Measurements from ENCODE around the gene FTO. TPM values are rescaled to one million over a fixed set of nuclear protein-coding genes. Genes with fewer than 3 reads are reported as not detected.

Gene FTO
- total and polyA plus RNA-seq, 4 donors, result 12.2 to 145 (median 57.7) TPM

DNA sequence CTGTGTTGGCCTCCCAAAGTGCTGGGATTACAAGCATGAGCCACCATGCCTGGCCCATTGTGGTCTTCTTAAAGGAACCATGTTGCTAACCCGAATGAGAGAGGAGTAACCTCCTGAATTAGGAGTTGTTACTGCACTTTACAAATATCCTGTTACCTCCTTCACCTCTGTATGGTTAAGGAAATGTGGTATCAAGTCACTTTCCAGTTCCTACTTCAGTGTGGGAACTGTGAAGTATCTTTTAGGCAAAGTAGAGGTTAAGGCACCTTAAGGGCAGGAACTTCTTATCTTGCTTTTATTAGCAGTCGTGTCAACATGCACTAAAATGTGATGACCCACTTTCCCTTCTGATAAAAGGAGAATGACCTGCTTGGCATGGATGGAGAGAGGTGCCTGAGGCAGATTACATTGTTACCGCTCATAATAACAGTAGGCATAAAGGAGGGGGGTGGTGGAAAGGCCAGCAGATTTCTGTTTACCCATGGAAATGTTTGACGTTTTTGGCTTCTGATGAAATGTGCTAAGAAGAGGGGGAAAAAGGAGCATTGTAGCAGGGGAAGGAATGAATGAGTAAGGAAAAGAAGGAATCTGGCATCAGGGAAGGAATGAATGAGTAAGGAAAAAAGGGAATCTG lies 28.5 kb downstream of the FTO start:
- Histone ChIP-seq H3K4me1 (ENCODE audit: control insufficient read depth in 5 of 5, insufficient read depth in 5 of 5, low read length in 5 of 5) (peaks cover 0 to 15% (median 0%) of the 10 kb centered on the region in 5 donors), H3K36me3 (ENCODE audit: control insufficient read depth in 4 of 4, insufficient read depth in 4 of 4, low read length in 4 of 4) (no peaks in the 10 kb centered on the region), H3K9ac (ENCODE audit: insufficient read depth in 1 of 2, low read length in 2 of 2) (no peak overlapping the region), H3K27ac (ENCODE audit: low read depth in 1 of 2, low read length in 1 of 2) (no peak overlapping the region), H3K9me3 (ENCODE audit: control insufficient read depth in 4 of 4, insufficient read depth in 3 of 4, low read length in 3 of 4) (no peaks in the 10 kb centered on the region), H3K27me3 (ENCODE audit: control insufficient read depth in 3 of 3, insufficient read depth in 3 of 3, low read length in 2 of 3) (no peaks in the 10 kb centered on the region), H3K4me3 (no peak overlapping the region)
- ATAC-seq (ENCODE audit: insufficient read depth, low FRiP score) (peak; percentile 27), DNase-seq (peak in 1 of 3 donors; percentile 34)
- WGBS, 2 donors, result 50 to 68% methylated on average over 4 of the region's 4 CpGs
- TF ChIP-seq, protein P1, sequence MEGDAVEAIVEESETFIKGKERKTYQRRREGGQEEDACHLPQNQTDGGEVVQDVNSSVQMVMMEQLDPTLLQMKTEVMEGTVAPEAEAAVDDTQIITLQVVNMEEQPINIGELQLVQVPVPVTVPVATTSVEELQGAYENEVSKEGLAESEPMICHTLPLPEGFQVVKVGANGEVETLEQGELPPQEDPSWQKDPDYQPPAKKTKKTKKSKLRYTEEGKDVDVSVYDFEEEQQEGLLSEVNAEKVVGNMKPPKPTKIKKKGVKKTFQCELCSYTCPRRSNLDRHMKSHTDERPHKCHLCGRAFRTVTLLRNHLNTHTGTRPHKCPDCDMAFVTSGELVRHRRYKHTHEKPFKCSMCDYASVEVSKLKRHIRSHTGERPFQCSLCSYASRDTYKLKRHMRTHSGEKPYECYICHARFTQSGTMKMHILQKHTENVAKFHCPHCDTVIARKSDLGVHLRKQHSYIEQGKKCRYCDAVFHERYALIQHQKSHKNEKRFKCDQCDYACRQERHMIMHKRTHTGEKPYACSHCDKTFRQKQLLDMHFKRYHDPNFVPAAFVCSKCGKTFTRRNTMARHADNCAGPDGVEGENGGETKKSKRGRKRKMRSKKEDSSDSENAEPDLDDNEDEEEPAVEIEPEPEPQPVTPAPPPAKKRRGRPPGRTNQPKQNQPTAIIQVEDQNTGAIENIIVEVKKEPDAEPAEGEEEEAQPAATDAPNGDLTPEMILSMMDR (IDR thresholded peaks at IDR 0.05; ENCODE audit: control extremely low read depth, extremely low read depth), result no peak

DNA sequence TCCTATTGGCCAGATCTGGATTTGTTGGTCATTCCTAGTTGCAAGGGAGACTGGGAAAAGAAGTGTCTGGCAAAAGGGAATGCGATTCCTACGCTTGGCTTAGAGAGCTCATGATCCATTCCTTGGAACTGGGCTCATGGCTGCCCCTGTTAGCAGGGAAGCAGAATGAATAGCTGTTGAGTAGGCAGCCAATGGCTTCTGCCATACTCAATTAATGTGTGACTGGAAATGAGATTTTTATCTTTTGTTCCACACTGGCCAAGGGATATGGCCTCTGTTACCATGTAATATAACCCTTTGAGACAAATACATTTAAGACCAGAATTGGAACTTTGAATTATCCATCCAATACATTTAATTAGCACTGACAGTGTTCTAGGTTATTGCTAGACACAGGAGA lies 31.0 kb downstream of the FTO start:
- Histone ChIP-seq H3K4me1 (ENCODE audit: control insufficient read depth in 5 of 5, insufficient read depth in 5 of 5, low read length in 5 of 5) (peaks cover 0 to 17% (median 0%) of the 10 kb centered on the region in 5 donors), H3K9me3 (ENCODE audit: control insufficient read depth in 4 of 4, insufficient read depth in 3 of 4, low read length in 3 of 4) (no peaks in the 10 kb centered on the region), H3K4me3 (no peak overlapping the region), H3K27ac (ENCODE audit: low read depth in 1 of 2, low read length in 1 of 2) (no peak overlapping the region), H3K36me3 (ENCODE audit: control insufficient read depth in 4 of 4, insufficient read depth in 4 of 4, low read length in 4 of 4) (no peaks in the 10 kb centered on the region), H3K27me3 (ENCODE audit: control insufficient read depth in 3 of 3, insufficient read depth in 3 of 3, low read length in 2 of 3) (no peaks in the 10 kb centered on the region), H3K9ac (ENCODE audit: insufficient read depth in 1 of 2, low read length in 2 of 2) (no peak overlapping the region)
- WGBS, 2 donors, result 96 to 98% methylated on average over 2 of the region's 2 CpGs
- TF ChIP-seq, protein P1 (IDR thresholded peaks at IDR 0.05; ENCODE audit: control extremely low read depth, extremely low read depth), result no peak
- no peak for ATAC-seq (ENCODE audit: insufficient read depth, low FRiP score)
- no peak for DNase-seq

DNA sequence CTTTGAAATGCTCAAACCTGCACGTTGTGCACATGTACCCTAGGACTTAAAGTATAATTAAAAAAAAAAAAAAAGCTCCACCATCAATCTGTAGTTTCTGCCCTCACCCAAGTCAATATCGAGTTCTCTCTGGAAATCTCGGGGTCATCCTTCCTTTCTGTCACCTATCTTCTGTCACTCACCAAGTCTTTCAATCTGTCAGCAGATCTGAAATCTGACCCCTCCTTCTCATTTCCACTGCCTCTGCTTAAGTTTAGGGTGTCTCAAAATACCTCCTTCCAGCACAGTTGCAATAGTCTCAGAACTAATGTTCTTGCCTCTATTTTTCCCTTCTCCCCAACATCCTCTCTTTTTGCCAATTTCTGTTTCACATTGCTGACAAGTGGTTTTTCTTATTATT lies 32.3 kb downstream of the FTO start:
- H3K27me3 ChIP-seq (ENCODE audit: control insufficient read depth in 3 of 3, insufficient read depth in 3 of 3, low read length in 2 of 3), result no peaks in the 10 kb centered on the region
- DNase-seq, result no peak
- no peak overlapping the region for H3K9ac ChIP-seq (ENCODE audit: insufficient read depth in 1 of 2, low read length in 2 of 2)
- H3K4me1 ChIP-seq (ENCODE audit: control insufficient read depth in 5 of 5, insufficient read depth in 5 of 5, low read length in 5 of 5), result peaks cover 0 to 18% (median 0%) of the 10 kb centered on the region in 5 donors
- H3K27ac ChIP-seq (ENCODE audit: low read depth in 1 of 2, low read length in 1 of 2), result no peak overlapping the region
- TF ChIP-seq, protein P1 (IDR thresholded peaks at IDR 0.05; ENCODE audit: control extremely low read depth, extremely low read depth), result no peak
- H3K4me3 ChIP-seq, result no peak overlapping the region
- no peak for ATAC-seq (ENCODE audit: insufficient read depth, low FRiP score)
- H3K9me3 ChIP-seq (ENCODE audit: control insufficient read depth in 4 of 4, insufficient read depth in 3 of 4, low read length in 3 of 4), result no peaks in the 10 kb centered on the region
- WGBS, 2 donors, result 82 to 87% methylated on average over 3 of the region's 3 CpGs
- H3K36me3 ChIP-seq (ENCODE audit: control insufficient read depth in 4 of 4, insufficient read depth in 4 of 4, low read length in 4 of 4), result no peaks in the 10 kb centered on the region

DNA sequence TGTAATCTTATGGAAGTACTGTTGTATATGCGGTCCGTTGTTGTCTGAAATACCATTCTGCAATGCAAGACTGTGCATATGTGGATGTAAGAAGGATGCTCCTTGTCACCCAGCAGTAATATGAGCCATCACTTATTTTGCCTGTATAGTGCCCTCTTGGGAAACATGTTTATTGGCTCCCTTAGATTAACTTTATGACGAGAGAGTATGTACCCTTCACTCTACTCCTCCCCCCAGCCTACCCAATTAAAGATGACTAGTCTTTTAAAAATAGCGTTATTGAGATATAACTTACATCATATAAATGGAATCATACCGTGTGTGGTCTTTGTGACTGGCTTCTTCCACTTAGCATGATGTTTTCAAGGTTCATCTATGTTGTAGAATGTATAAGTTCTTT lies 33.6 kb downstream of the FTO start:
- Histone ChIP-seq H3K4me3 (no peak overlapping the region), H3K4me1 (ENCODE audit: control insufficient read depth in 5 of 5, insufficient read depth in 5 of 5, low read length in 5 of 5) (peaks cover 0 to 21% (median 0%) of the 10 kb centered on the region in 5 donors), H3K27me3 (ENCODE audit: control insufficient read depth in 3 of 3, insufficient read depth in 3 of 3, low read length in 2 of 3) (no peaks in the 10 kb centered on the region), H3K9ac (ENCODE audit: insufficient read depth in 1 of 2, low read length in 2 of 2) (no peak overlapping the region), H3K36me3 (ENCODE audit: control insufficient read depth in 4 of 4, insufficient read depth in 4 of 4, low read length in 4 of 4) (no peaks in the 10 kb centered on the region), H3K9me3 (ENCODE audit: control insufficient read depth in 4 of 4, insufficient read depth in 3 of 4, low read length in 3 of 4) (no peaks in the 10 kb centered on the region), H3K27ac (ENCODE audit: low read depth in 1 of 2, low read length in 1 of 2) (no peak overlapping the region)
- DNase-seq, result no peak
- no peak for ATAC-seq (ENCODE audit: insufficient read depth, low FRiP score)
- WGBS, 2 donors, result 96 to 99% methylated on average over 5 of the region's 5 CpGs
- TF ChIP-seq, protein P1 (IDR thresholded peaks at IDR 0.05; ENCODE audit: control extremely low read depth, extremely low read depth), result no peak
